Thyroid gland (tissue), 4 donors: ENCODE measurements around the gene SYNGR3.

Experiments used
- CTCF ChIP-seq, 6 experiments: fragments of 200-600 bp in 3 of 6; fragments of 450-650 bp in 3 of 6; sonication (generic) in 3 of 6; IDR thresholded peaks; one replicate each; pipeline ENCODE4 v1.5.1; 2016 to 2019; ENCODE audit warnings: antibody characterized with exemption in 6 of 6, mild to moderate bottlenecking in 2 of 6, inconsistent platforms in 1 of 6, moderate library complexity in 1 of 6
- POLR2A ChIP-seq, 2 donors: fragments of 450-650 bp; IDR thresholded peaks; one replicate each; pipeline ENCODE4 v1.6.1; 2017; ENCODE audit warnings: antibody characterized with exemption in 2 of 2, mild to moderate bottlenecking in 2 of 2, moderate library complexity in 1 of 2

- TF ChIP-seq POLR2A (IDR thresholded peaks at IDR 0.05): no peak
- no peak for TF ChIP-seq CTCF (IDR thresholded peaks at IDR 0.05)
These were observed 45.1 kb downstream of the SYNGR3 start for GRCh38 chr16:2034696-2035430.
